Transverse colon (tissue), 4 donors: ENCODE data around the gene GDPD3.

Source experiments
- EP300 ChIP-seq: sonication (generic); formaldehyde crosslinking; IDR thresholded peaks from one replicate; pipeline ENCODE4 v1.6.1; 2017; ENCODE audit warnings: antibody characterized with exemption, low read depth
- POLR2AphosphoS5 ChIP-seq, 3 donors: sonication (generic); formaldehyde crosslinking; IDR thresholded peaks; one replicate each; pipeline ENCODE4 v1.6.1; 2016; ENCODE audit warnings: antibody characterized with exemption in 3 of 3
- TF ChIP-seq, protein P1 (sequence below), 5 experiments: fragments of 200-600 bp in 3 of 5; fragments of 450-650 bp in 2 of 5; sonication (generic) in 3 of 5; IDR thresholded peaks; 1 replicate in 2 of 5; 2 replicates in 3 of 5; pipeline ENCODE4 v1.5.1; 2016 to 2017; ENCODE audit warnings: antibody characterized with exemption in 5 of 5, inconsistent platforms in 3 of 5, mild to moderate bottlenecking in 2 of 5, moderate library complexity in 1 of 5

DNA sequence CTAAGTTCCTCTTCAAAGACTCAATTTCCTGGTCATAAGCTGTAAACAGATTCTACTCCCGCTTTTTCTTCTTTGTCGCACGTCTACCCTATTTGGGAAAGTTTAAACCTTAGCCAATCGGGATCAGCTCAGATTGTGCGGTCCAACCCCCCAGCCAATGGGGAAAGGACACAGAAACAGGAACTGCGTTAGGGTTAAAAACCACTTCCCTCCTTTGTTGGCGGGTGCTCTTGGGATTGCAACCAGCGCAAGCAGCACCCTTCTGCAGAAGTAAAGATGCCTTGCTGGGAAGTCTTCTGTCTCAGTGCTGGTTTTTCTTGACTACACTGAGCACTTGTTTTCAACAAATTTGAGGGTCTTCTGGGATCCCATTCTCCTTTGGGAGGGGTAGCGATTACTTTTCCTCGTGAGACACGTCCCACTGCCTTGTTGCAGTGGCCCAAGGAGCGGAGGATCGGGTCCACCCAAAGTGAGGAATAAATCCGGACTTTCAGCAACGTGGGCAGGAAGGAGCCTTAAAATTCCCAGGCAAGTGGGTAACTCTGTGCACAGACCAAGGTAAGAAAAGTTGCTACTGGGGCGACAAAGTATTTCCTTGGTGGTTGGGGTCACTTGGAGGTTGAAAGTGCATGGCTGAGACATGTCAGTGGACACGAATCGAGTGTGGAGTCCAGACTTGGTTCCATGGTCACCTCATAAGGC, 16.3 kb downstream of the GDPD3 start:
- TF ChIP-seq EP300 (no peak), POLR2AphosphoS5 (IDR thresholded peaks at IDR 0.05) (no peak)
- TF ChIP-seq, protein P1, sequence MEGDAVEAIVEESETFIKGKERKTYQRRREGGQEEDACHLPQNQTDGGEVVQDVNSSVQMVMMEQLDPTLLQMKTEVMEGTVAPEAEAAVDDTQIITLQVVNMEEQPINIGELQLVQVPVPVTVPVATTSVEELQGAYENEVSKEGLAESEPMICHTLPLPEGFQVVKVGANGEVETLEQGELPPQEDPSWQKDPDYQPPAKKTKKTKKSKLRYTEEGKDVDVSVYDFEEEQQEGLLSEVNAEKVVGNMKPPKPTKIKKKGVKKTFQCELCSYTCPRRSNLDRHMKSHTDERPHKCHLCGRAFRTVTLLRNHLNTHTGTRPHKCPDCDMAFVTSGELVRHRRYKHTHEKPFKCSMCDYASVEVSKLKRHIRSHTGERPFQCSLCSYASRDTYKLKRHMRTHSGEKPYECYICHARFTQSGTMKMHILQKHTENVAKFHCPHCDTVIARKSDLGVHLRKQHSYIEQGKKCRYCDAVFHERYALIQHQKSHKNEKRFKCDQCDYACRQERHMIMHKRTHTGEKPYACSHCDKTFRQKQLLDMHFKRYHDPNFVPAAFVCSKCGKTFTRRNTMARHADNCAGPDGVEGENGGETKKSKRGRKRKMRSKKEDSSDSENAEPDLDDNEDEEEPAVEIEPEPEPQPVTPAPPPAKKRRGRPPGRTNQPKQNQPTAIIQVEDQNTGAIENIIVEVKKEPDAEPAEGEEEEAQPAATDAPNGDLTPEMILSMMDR (IDR thresholded peaks at IDR 0.05): no peak
